Kidney epithelial cell (primary cell): ENCODE data around the gene VWA7. TPM values are rescaled to one million over a fixed set of nuclear protein-coding genes. Genes with fewer than 3 reads are reported as not detected.

Source experiments
- DNase-seq: peaks from one replicate; pipeline ENCODE4 v3.0.0-alpha.2; 2010; ENCODE audit warnings: low read depth
- H3K27me3 ChIP-seq: 2 replicates; pipeline ENCODE4 v1.6.0; 2011; ENCODE audit warnings: low read length; ENCODE audit not compliant: control insufficient read depth, insufficient read depth
- H3K36me3 ChIP-seq: 2 replicates; pipeline ENCODE4 v1.5.1; 2011; ENCODE audit warnings: low read length; ENCODE audit not compliant: control insufficient read depth, insufficient read depth
- H3K4me3 ChIP-seq: 2 replicates; pipeline ENCODE4 v1.5.1; 2011; ENCODE audit warnings: low read depth, mild to moderate bottlenecking, control low read depth, low read length
- CTCF ChIP-seq: IDR thresholded peaks from 2 replicates; pipeline ENCODE4 v1.5.1; 2011; ENCODE audit warnings: mild to moderate bottlenecking, moderate library complexity, low read length, control low read depth, inconsistent platforms; ENCODE audit not compliant: insufficient read depth, poor library complexity, severe bottlenecking
- total RNA-seq: library from RNA; depleted of rRNA; stranded (reverse); fragments of >200 nt; gene quantifications from 2 replicates; pipeline ENCODE4 v1.2.3, GENCODE V29; 2015

The VWA7 gene
- total RNA-seq, 1 donor from 2014 or later, result 3.1 TPM

GRCh38 chr6:31784098-31784925, 7.2 kb upstream of the VWA7 start:
- Histone ChIP-seq H3K27me3 (no peaks in the 10 kb centered on the region), H3K4me3 (no peak overlapping the region), H3K36me3 (peaks cover 9% of the 10 kb centered on the region)
- no peak for DNase-seq
- TF ChIP-seq CTCF, result no peak

GRCh38 chr6:31782126-31782855, 5.2 kb upstream of the VWA7 start:
- DNase-seq, result no peak
- no peak overlapping the region for H3K4me3 ChIP-seq
- TF ChIP-seq CTCF, result no peak
- no peaks in the 10 kb centered on the region for H3K27me3 ChIP-seq
- H3K36me3 ChIP-seq, result peaks cover 9% of the 10 kb centered on the region

GRCh38 chr6:31781244-31782125, 4.4 kb upstream of the VWA7 start:
- Histone ChIP-seq H3K36me3 (peaks cover 9% of the 10 kb centered on the region), H3K27me3 (no peaks in the 10 kb centered on the region), H3K4me3 (no peak overlapping the region)
- no peak for TF ChIP-seq CTCF
- no peak for DNase-seq

- H3K27me3 ChIP-seq, result no peaks in the 10 kb centered on the region
- no peak for DNase-seq
- H3K4me3 ChIP-seq, result no peak overlapping the region
- no peak for TF ChIP-seq CTCF
- H3K36me3 ChIP-seq, result peaks cover 9% of the 10 kb centered on the region
Observed at GRCh38 chr6:31780507-31781243, 3.5 kb upstream of the VWA7 start.

GRCh38 chr6:31779908-31780307, 2.8 kb upstream of the VWA7 start:
- Histone ChIP-seq H3K27me3 (no peaks in the 10 kb centered on the region), H3K36me3 (peaks cover 9% of the 10 kb centered on the region), H3K4me3 (no peak overlapping the region)
- no peak for TF ChIP-seq CTCF
- no peak for DNase-seq
